Activated naive CD8-positive, alpha-beta T cell treated with anti-CD3 and anti-CD28 coated beads for 36 hours (primary cell): ENCODE measurements around the gene CDC25C. TPM values are rescaled to one million over a fixed set of nuclear protein-coding genes. Genes with fewer than 3 reads are reported as not detected.
"Not testable (repeated sequence)": the region's sequence is repeated elsewhere in the genome, so short reads cannot be mapped to it uniquely, and the experiment has no call there.

Experiments used
- DNase-seq: peaks from one replicate; pipeline ENCODE4 v3.0.0; 2021
- H3K27ac Mint-ChIP-seq: one replicate; pipeline ENCODE4 v1.8.0; 2022; ENCODE audit warnings: mild to moderate bottlenecking, moderate library complexity, mixed read lengths
- H3K27me3 Mint-ChIP-seq: one replicate; pipeline ENCODE4 v1.8.0; 2022; ENCODE audit warnings: mild to moderate bottlenecking, mixed read lengths
- H3K36me3 Mint-ChIP-seq: one replicate; pipeline ENCODE4 v1.8.0; 2021; ENCODE audit warnings: mild to moderate bottlenecking, mixed read lengths
- H3K4me1 Mint-ChIP-seq: one replicate; pipeline ENCODE4 v1.8.0; 2021; ENCODE audit warnings: mixed read lengths
- H3K4me3 Mint-ChIP-seq: one replicate; pipeline ENCODE4 v1.8.0; 2022; ENCODE audit warnings: mild to moderate bottlenecking, moderate library complexity, mixed read lengths
- H3K9me3 Mint-ChIP-seq: one replicate; pipeline ENCODE4 v1.8.0; 2022; ENCODE audit warnings: mixed read lengths
- total RNA-seq, 2 experiments: library from RNA; stranded (reverse); gene quantifications; one replicate each; pipeline ENCODE4 v1.2.3, GENCODE V29; 2021

CDC25C gene
- total RNA-seq, 2 experiments from 2014 or later, result 8.4 to 8.7 TPM

DNA sequence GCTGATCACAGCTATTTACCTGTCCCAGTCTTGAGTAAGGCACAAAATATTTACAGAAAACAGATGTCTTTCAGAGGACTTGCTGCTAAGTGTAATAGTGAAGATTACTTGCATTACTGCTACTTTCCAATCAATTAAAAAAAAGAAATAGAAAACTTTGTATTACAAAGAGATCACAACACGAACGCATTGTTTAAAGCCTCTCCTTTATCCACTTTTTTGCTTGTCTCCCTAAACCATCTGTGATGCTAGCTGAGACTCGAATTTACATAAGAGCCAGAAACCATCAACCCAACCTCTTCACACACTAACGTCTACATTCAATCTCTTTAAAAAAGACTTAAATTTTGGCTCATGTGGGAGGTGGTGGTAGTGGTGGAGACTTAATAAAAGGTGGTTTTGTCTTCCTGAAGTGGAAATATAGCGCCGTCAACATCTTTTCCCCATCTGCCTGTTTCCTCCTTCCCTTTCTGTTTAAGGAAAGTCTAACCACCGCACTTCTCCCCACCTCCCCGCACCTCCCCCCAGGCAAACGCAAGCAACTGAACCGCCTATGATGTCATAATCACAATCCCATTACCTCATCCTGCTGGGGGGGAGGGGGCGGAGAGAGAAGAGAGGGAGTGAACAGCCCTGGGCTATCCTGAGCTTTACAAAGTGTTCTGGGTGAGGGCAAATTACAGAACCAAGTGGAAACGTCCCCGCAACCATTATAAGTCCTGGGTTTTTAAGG is 5.5 kb upstream of the CDC25C start:
- H3K9me3 Mint-ChIP-seq, result no peaks in the 10 kb centered on the region
- H3K4me3 Mint-ChIP-seq, result peak overlapping the region; percentile 88
- peaks cover 36% of the 10 kb centered on the region for H3K4me1 Mint-ChIP-seq
- peaks cover 2% of the 10 kb centered on the region for H3K36me3 Mint-ChIP-seq
- no peak for DNase-seq
- no peaks in the 10 kb centered on the region for H3K27me3 Mint-ChIP-seq
- H3K27ac Mint-ChIP-seq, result peak overlapping the region; percentile 98

DNA sequence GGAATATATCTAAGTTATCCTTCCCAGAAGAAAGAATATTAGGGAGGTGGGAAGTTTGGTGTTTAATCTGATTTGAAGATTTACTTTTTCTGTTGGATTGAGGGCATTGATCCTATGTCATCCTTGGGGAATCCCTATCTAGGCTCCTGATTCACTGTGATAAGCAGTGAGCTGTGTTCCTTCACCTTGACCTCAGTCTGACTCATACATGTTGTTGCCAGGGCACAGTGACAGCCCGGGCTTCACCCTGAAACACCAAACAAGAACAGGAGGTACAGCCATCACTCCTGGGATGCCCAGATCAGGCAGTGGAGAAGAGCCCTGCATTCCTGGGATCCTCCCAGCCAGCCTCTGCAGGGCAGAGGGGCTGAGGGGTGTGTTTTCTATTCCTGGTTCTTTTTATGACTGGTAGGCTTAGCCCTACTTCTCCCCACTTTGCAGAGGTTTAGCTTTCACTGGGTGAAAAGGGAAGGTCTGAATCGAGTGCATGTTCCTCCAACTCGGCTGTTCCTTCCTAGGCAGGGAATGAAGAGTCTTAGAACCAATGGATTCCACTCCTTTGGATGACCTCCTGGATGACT is 3.4 kb upstream of the CDC25C start:
- no peak for DNase-seq
- no peaks in the 10 kb centered on the region for H3K36me3 Mint-ChIP-seq
- H3K27ac Mint-ChIP-seq, result peak overlapping the region; percentile 35
- no peak overlapping the region for H3K4me3 Mint-ChIP-seq
- no peaks in the 10 kb centered on the region for H3K27me3 Mint-ChIP-seq
- peaks cover 27% of the 10 kb centered on the region for H3K4me1 Mint-ChIP-seq
- H3K9me3 Mint-ChIP-seq, result no peaks in the 10 kb centered on the region

DNA sequence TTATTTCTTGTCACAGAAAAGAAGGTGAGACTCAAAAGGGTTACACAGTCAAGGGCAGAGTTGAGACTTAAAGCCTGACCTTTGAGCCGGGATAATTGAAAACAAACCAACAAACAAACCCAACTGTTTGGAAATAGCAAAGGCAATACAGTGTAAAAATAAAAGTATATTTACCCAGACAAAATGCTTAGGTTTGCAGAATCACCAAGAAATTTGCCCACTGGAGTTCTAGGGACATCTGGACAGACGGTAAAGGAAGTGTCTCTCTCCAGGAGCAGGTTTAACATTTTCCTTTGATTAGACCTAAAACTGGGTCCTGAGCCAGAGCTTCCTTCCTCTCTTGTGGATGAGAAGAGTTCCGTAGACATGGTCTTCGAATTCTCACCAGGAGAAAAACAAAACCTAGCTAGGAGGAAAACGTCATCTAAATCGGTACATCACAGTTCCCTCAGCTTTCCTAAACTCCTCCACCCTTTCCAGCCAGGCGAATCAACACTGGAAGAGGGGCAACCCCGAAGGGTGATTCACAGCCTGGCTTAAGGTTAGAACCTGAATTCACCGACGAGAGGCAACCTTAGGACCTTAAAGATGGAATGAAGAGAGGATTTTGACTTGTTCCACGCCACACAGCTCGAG is 673 bp downstream of the CDC25C start:
- peak overlapping the region; percentile 81 for H3K27ac Mint-ChIP-seq
- peaks cover 11% of the 10 kb centered on the region for H3K4me1 Mint-ChIP-seq
- H3K4me3 Mint-ChIP-seq, result peak overlapping the region; percentile 96
- H3K27me3 Mint-ChIP-seq, result no peaks in the 10 kb centered on the region
- DNase-seq, result no peak
- no peaks in the 10 kb centered on the region for H3K36me3 Mint-ChIP-seq
- H3K9me3 Mint-ChIP-seq, result no peaks in the 10 kb centered on the region

DNA sequence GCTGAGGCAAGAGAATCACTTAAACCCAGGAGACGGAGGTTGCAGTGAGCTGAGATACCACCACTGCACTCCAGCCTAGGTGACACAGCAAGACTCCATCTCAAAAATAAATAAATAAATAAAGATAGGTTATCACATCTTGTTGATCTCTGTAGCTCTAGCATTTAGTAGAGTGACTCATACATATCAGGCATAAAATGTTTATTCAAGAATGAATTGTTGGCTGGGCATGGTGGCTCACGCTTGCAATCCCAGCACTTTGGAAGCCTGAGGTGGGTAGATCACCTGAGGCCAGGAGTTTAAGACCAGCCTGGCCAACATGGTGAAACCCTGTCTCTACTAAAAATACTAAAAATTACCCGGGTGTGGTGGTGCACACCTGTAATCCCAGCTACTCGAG is 13.4 kb downstream of the CDC25C start:
- not testable (repeated sequence) for H3K36me3 Mint-ChIP-seq, H3K4me1 Mint-ChIP-seq, H3K27ac Mint-ChIP-seq, DNase-seq, H3K4me3 Mint-ChIP-seq, H3K27me3 Mint-ChIP-seq, H3K9me3 Mint-ChIP-seq

DNA sequence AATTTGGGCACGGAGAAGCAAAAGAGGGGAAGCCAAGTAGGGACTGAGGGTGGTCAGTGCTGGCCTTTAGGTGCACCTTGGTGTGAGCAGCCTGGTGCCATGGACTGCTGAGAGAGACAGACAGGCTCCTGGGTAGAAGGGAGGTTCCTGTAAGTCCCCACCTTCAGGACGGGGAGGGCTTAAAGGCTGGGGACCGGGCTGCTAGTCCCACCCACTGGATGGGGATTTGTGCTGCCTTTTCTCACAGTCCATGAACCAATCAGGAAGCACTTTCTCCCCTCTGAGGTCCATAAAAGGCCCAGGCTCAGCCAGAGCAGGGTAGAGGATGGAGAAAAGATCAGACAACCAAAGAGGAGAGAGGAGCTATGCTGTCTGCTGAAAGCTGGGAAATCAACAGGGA is 15.2 kb downstream of the CDC25C start:
- Mint-ChIP-seq H3K4me1 (no peaks in the 10 kb centered on the region), H3K27me3 (no peaks in the 10 kb centered on the region), H3K27ac (no peak overlapping the region), H3K9me3 (no peaks in the 10 kb centered on the region), H3K4me3 (no peak overlapping the region), H3K36me3 (no peaks in the 10 kb centered on the region)
- no peak for DNase-seq

DNA sequence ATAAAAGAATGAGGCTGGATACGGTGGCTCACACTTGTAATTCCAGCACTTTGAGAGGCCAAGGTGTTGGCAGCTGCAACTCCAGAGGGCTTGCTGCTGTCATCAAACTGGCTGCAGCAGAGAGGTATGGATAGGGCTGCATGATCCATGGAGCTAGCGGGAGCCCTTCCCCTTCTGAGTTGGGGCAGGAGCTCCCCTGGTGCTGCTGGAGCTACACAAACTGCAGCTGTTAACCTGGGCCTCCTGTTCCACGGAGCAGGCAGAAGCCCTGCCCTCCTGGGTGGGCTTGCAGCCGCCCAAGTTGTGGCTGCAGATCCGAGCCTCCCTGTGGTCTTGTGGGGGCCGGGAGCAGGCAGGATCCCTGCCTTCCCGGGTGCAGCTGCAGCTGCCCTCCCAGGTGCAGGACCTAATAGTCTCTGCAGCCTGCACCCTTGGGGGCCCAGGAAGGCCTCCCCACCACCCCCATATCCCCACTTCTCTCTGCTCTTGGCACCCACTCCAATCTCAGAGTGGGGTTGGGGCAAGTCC is 15.8 kb downstream of the CDC25C start:
- Mint-ChIP-seq H3K9me3 (no peaks in the 10 kb centered on the region), H3K27me3 (no peaks in the 10 kb centered on the region), H3K4me1 (no peaks in the 10 kb centered on the region), H3K27ac (no peak overlapping the region), H3K4me3 (no peak overlapping the region), H3K36me3 (no peaks in the 10 kb centered on the region)
- DNase-seq, result no peak

DNA sequence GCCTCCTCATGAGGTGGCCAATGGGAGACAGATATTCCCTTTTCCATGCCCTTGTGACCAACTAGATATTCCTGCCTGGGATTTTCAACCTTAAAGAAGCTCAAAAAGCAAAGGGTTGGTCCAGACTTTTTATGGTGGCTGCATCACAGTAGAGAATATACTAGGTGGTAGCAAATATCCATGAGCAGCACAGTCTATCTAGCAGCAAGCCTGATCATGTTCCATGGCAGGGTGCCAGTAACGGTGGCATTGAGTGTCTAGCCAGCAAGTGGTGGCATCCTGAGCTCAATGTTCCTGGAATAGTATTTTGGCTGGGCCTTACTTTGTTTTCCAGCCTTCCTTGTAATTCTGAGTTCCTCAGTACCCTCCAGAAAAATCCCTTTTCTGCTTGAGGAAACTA is 25.8 kb downstream of the CDC25C start:
- no peaks in the 10 kb centered on the region for H3K27me3 Mint-ChIP-seq
- H3K4me1 Mint-ChIP-seq, result no peaks in the 10 kb centered on the region
- H3K9me3 Mint-ChIP-seq, result no peaks in the 10 kb centered on the region
- H3K36me3 Mint-ChIP-seq, result no peaks in the 10 kb centered on the region
- H3K4me3 Mint-ChIP-seq, result no peak overlapping the region
- no peak for DNase-seq
- H3K27ac Mint-ChIP-seq, result no peak overlapping the region

DNA sequence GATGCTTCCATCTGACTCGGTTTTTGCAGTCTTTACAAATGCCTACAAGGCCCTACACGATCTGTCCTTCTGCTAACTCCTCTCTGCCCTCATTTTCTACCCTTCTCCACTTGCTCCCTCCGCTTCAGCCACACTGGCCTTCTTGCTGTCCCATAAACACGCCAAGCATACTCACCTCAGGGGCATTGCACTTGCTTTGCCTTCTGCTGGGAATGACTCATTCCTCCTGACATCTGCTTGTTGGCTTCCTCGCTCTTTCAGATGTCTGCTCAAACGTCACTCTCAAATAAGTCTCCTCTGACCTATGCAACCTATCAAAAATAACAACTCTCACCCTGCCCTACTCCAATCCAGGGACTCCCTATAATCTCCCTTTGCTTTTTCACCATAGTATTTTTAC is 28.2 kb downstream of the CDC25C start:
- no peaks in the 10 kb centered on the region for H3K9me3 Mint-ChIP-seq
- no peaks in the 10 kb centered on the region for H3K4me1 Mint-ChIP-seq
- no peak overlapping the region for H3K27ac Mint-ChIP-seq
- H3K4me3 Mint-ChIP-seq, result no peak overlapping the region
- DNase-seq, result no peak
- no peaks in the 10 kb centered on the region for H3K27me3 Mint-ChIP-seq
- H3K36me3 Mint-ChIP-seq, result no peaks in the 10 kb centered on the region

DNA sequence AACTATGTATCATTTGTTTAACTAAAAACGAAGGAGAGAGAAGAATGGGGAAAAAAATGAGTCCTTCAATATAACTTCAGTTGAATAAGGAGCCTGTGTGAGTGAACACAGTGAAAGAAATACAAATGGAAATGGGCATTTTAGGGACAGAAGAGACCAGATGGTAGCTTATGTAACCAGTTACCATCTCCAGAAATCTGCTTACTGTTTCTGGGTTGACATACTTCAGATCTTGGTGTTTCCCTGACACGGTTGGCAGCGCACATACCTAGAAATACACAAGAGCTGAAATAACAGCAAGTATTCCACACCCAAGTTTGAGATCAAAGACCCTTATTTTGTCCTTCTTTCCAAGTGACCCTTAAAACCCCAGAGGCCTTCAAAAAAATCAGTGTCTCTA is 42.3 kb downstream of the CDC25C start:
- Mint-ChIP-seq H3K36me3 (no peaks in the 10 kb centered on the region), H3K4me3 (no peak overlapping the region), H3K27ac (no peak overlapping the region), H3K4me1 (peaks cover 2% of the 10 kb centered on the region), H3K9me3 (no peaks in the 10 kb centered on the region), H3K27me3 (no peaks in the 10 kb centered on the region)
- no peak for DNase-seq

DNA sequence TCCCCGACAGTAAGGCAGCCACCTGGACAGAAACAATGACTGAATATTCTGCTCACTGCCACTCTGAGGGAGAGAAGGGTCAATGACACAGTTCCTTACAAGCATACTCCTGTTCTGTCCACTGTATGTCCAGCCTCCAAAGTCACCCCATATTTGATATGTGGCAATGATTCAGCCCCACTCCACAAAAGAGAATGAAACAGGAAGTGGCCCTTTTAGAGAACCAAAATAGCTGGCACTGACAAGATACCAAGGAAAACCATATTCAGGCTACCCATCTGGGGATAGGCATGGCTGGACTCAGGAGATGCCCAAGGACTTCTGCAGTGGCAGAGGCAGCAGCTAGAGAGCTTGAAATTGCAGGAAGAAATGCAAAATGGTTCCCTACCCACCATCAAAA is 44.4 kb downstream of the CDC25C start:
- H3K36me3 Mint-ChIP-seq, result no peaks in the 10 kb centered on the region
- no peaks in the 10 kb centered on the region for H3K9me3 Mint-ChIP-seq
- no peak overlapping the region for H3K4me3 Mint-ChIP-seq
- no peaks in the 10 kb centered on the region for H3K27me3 Mint-ChIP-seq
- no peak overlapping the region for H3K27ac Mint-ChIP-seq
- H3K4me1 Mint-ChIP-seq, result peaks cover 5% of the 10 kb centered on the region
- no peak for DNase-seq

DNA sequence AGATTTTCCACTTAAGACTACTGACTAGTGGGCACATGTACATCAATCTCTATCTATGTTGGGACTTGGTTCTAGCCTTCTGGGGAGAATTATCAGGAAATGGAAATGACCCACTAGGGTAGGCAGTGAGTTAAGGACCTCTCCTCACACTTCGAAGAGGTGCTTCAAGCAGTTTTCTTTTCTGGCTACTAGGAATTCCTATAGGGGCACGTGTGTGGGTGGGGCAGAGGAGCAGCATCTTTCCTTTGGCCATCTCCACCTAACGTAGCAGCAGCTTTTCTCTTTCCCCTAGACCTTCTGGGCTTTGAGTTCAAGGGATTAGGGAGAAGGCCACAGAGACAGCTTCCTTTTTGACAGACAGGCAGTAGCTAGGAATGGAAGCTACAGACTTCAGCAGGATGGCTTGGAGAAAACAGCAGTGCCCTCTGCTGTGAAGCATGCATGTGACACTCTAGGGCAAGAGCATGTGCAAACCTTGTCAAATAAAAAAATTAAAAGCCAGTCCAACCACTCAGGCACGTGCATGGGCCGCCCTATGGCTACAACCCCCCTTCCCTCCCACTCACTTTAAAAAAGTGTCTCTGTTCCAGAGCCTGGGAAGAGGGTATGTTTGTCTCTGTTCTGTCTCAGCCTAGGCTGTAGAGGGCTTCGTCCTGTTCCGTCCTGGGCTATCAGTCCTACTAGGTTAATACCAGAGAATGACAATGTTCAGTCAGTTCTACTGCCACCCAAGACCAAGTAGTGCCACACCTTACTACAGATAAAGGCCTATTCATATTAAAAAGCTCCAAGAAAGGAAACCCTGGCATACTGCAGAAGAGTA is 48.5 kb downstream of the CDC25C start:
- Mint-ChIP-seq H3K4me1 (peaks cover 5% of the 10 kb centered on the region), H3K36me3 (no peaks in the 10 kb centered on the region), H3K4me3 (no peak overlapping the region), H3K9me3 (no peaks in the 10 kb centered on the region), H3K27me3 (no peaks in the 10 kb centered on the region), H3K27ac (no peak overlapping the region)
- no peak for DNase-seq

DNA sequence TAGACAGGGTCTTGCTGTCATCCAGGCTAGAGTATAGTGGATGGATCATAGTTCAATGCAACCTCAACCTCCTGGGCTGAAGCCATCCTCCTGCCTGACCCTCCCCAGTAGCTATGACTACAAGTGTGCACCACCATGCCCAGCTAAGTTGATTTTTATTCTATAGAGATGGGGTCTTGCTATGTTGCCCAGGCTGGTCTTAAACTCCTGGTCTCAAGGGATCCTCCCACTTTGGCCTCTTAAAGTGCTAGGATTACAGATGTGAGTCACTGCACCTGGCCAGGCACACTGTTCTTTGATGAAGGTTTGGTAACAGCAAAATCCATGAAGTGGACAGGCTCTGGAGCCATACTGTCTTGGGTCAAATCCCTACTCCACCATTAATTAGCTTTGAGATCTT is 50.7 kb downstream of the CDC25C start:
- peaks cover 11% of the 10 kb centered on the region for H3K27me3 Mint-ChIP-seq
- H3K27ac Mint-ChIP-seq, result no peak overlapping the region
- no peak overlapping the region for H3K4me3 Mint-ChIP-seq
- no peak for DNase-seq
- H3K36me3 Mint-ChIP-seq, result no peaks in the 10 kb centered on the region
- no peaks in the 10 kb centered on the region for H3K9me3 Mint-ChIP-seq
- peaks cover 3% of the 10 kb centered on the region for H3K4me1 Mint-ChIP-seq

DNA sequence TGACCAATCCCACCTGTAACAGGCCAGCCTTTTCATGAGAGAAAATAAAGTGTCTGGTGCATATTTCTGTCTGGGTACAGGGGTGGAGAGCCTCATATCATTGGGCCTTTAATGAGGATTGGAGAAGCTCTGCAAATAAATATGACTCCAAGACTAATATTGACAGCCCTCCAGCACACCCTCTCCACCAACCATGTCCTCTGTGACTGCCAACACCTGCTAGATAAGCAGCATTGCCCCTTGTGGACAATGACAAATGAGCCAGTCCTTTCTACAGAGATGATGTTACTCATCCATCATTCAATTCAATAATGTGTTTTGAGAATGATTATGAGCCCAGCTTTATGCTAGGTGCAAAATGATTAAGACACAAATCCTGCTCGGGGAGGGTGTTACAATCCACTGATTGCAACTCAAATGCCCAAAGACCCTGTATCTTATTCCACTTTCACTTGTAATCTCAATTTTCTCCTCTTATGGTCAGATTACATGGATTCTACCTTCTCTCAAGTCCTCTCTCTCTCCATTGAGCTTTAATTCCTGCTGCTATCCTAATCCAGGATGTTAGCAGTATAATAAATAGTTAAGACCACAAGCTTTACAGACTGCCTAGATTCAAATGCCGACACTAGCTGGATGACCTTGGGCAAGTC is 55.1 kb downstream of the CDC25C start:
- Mint-ChIP-seq H3K9me3 (no peaks in the 10 kb centered on the region), H3K27me3 (peaks cover 44% of the 10 kb centered on the region), H3K4me1 (peaks cover 13% of the 10 kb centered on the region), H3K27ac (no peak overlapping the region), H3K36me3 (no peaks in the 10 kb centered on the region), H3K4me3 (no peak overlapping the region)
- DNase-seq, result no peak

DNA sequence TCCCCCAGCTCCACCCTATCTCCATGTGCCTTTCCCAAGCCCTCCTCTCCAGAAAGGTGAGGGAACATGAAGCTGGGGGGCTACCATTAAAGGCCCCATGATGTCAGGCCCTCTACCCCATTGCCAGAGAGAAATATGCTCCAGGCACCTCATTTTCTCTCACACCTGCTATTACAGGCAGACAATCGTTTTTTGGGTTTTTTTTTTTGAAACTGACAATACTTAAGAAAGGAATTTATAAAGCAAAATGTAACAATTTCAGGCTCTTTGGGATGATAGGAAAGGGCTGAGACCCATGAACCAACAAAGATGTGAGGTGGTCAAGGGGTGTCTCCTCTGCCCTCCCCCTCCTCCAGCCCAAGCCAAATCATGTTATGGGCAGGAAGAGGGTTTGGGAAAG is 55.7 kb downstream of the CDC25C start:
- no peak overlapping the region for H3K27ac Mint-ChIP-seq
- peaks cover 13% of the 10 kb centered on the region for H3K4me1 Mint-ChIP-seq
- no peak overlapping the region for H3K4me3 Mint-ChIP-seq
- H3K36me3 Mint-ChIP-seq, result no peaks in the 10 kb centered on the region
- no peaks in the 10 kb centered on the region for H3K9me3 Mint-ChIP-seq
- peaks cover 49% of the 10 kb centered on the region for H3K27me3 Mint-ChIP-seq
- no peak for DNase-seq

DNA sequence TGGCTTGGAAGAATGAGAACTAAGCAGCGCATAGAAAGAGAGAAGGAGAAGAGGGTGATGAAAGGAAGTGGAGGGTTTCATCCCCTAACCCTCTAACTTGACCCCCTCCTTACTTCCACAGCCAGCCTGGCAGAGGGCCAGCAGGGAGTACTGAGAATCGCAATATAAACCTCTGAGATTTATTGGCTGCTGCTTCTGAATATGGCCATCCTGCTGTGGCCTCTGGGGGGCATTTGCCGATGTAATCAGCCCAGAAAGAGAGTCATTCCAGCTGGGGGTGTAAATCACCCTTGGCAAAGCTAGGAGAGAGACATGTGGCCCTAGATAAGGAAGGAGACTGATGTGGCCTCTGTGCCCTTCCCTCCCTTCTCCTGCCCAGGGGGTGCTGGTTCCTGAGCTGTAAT is 56.2 kb downstream of the CDC25C start:
- Mint-ChIP-seq H3K27me3 (peaks cover 49% of the 10 kb centered on the region), H3K4me3 (no peak overlapping the region), H3K36me3 (no peaks in the 10 kb centered on the region), H3K27ac (no peak overlapping the region), H3K4me1 (peaks cover 13% of the 10 kb centered on the region), H3K9me3 (no peaks in the 10 kb centered on the region)
- no peak for DNase-seq
